GM23338 (cell line): Measurements from ENCODE around the gene ABO. TPM values are rescaled to one million over a fixed set of nuclear protein-coding genes. Genes with fewer than 3 reads are reported as not detected.

Experiments
- ATAC-seq: fragments of 200-7000 bp; cut with Tn5 transposase; 3 replicates; pipeline ENCODE4 v1.9.1; 2020
- DNase-seq: peaks from one replicate; pipeline ENCODE4 v3.0.0-alpha.2; 2015; ENCODE audit warnings: low spot score
- H2AFZ ChIP-seq: fragments of 200-600 bp; sonication (generic); 2 replicates; pipeline ENCODE4 v1.8.0; 2016; ENCODE audit warnings: antibody characterized with exemption, mild to moderate bottlenecking, moderate library complexity
- H3F3A ChIP-seq: fragments of 200-600 bp; sonication (generic); replicated peaks from 2 replicates; pipeline ENCODE4 v1.8.0; 2017; ENCODE audit warnings: antibody characterized with exemption, mixed run types, low read depth
- H3K27ac ChIP-seq: fragments of 200-600 bp; sonication (generic); 2 replicates; pipeline ENCODE4 v1.6.1; 2016; ENCODE audit warnings: low read depth
- H3K27me3 ChIP-seq: fragments of 200-600 bp; sonication (generic); 2 replicates; pipeline ENCODE4 v1.8.0; 2016; ENCODE audit warnings: mild to moderate bottlenecking, mixed run types, moderate library complexity; ENCODE audit not compliant: insufficient read depth
- H3K36me3 ChIP-seq: fragments of 200-600 bp; sonication (generic); 2 replicates; pipeline ENCODE4 v1.8.0; 2016; ENCODE audit warnings: mild to moderate bottlenecking; ENCODE audit not compliant: insufficient read depth
- H3K4me1 ChIP-seq: fragments of 200-600 bp; sonication (generic); 2 replicates; pipeline ENCODE4 v1.8.0; 2016; ENCODE audit warnings: mild to moderate bottlenecking, moderate library complexity; ENCODE audit not compliant: insufficient read depth
- H3K4me2 ChIP-seq: fragments of 200-600 bp; sonication (generic); 2 replicates; pipeline ENCODE4 v1.7.1; 2017; ENCODE audit warnings: mixed run types
- H3K4me3 ChIP-seq: fragments of 200-600 bp; sonication (generic); 2 replicates; pipeline ENCODE4 v1.6.1; 2016; ENCODE audit warnings: mixed run types
- H3K79me2 ChIP-seq: fragments of 200-600 bp; sonication (generic); replicated peaks from 2 replicates; pipeline ENCODE4 v1.8.0; 2017; ENCODE audit warnings: mild to moderate bottlenecking; ENCODE audit not compliant: insufficient read depth
- H3K9me2 ChIP-seq: fragments of 200-600 bp; sonication (generic); 2 replicates; pipeline ENCODE4 v1.8.0; 2017; ENCODE audit not compliant: insufficient read depth
- H4K20me1 ChIP-seq: fragments of 200-600 bp; sonication (generic); replicated peaks from 2 replicates; pipeline ENCODE4 v1.8.0; 2017; ENCODE audit warnings: mild to moderate bottlenecking; ENCODE audit not compliant: insufficient read depth
- H3K27ac Mint-ChIP-seq: 2 replicates; pipeline ENCODE4 v1.8.0; 2020; ENCODE audit warnings: inconsistent platforms, mild to moderate bottlenecking, moderate library complexity, mixed read lengths
- H3K27me3 Mint-ChIP-seq: 3 replicates; pipeline ENCODE4 v1.8.0; 2022; ENCODE audit warnings: low read depth, mild to moderate bottlenecking, moderate library complexity, mixed read lengths, inconsistent platforms; ENCODE audit not compliant: insufficient read depth, poor library complexity
- H3K36me3 Mint-ChIP-seq: 3 replicates; pipeline ENCODE4 v1.8.0; 2021; ENCODE audit warnings: low read depth, mild to moderate bottlenecking, inconsistent platforms, moderate library complexity, mixed read lengths
- H3K4me1 Mint-ChIP-seq: 3 replicates; pipeline ENCODE4 v1.8.0; 2020; ENCODE audit warnings: mild to moderate bottlenecking, inconsistent platforms, mixed read lengths
- H3K4me3 Mint-ChIP-seq: 3 replicates; pipeline ENCODE4 v1.8.0; 2021; ENCODE audit warnings: moderate library complexity, mild to moderate bottlenecking, inconsistent platforms, mixed read lengths
- H3K9me3 Mint-ChIP-seq: 3 replicates; pipeline ENCODE4 v1.8.0; 2020; ENCODE audit warnings: moderate library complexity, mild to moderate bottlenecking, inconsistent platforms, mixed read lengths
- CREB1 ChIP-seq: fragments of 250-450 bp; sonication (Bioruptor Pico); IDR thresholded peaks from 2 replicates; pipeline ENCODE4 v1.5.0; 2020; ENCODE audit warnings: low read depth, mild to moderate bottlenecking, moderate library complexity
- EZH2phosphoT487 ChIP-seq: fragments of 200-600 bp; sonication (generic); IDR thresholded peaks from one replicate; pipeline ENCODE4 v1.8.1; 2018; ENCODE audit warnings: antibody characterized with exemption; ENCODE audit not compliant: unreplicated experiment
- JUNB ChIP-seq: IDR thresholded peaks from one replicate; pipeline ENCODE4 v1.6.1; 2016; ENCODE audit warnings: antibody characterized with exemption; ENCODE audit not compliant: unreplicated experiment
- NANOG ChIP-seq: IDR thresholded peaks from 2 replicates; pipeline ENCODE4 v1.6.1; 2016; ENCODE audit warnings: antibody characterized with exemption, borderline replicate concordance
- STAT1 ChIP-seq: IDR thresholded peaks from one replicate; pipeline ENCODE4 v1.6.1; 2016; ENCODE audit warnings: antibody characterized with exemption; ENCODE audit not compliant: unreplicated experiment
- polyA plus RNA-seq: library from polyadenylated mRNA; unstranded; fragments of >200 nt; fragmentation: Nextera tagmentation; extraction: Ambion mirVana; gene quantifications from 2 replicates; pipeline ENCODE4 v1.2.1, GENCODE V29; 2016
- total RNA-seq: library from RNA; depleted of rRNA; stranded (reverse); fragments of >200 nt; shearing (Covaris generic); gene quantifications from 2 replicates; pipeline ENCODE4 v1.2.3, GENCODE V29; 2014
- TF ChIP-seq, protein P1 (sequence below), 2 experiments: fragments of 200-600 bp in 1 of 2; sonication (generic) in 1 of 2; conservative IDR thresholded peaks; 2 replicates each; pipeline versions ENCODE4 v1.5.1 to v1.6.1; 2016 to 2017; ENCODE audit warnings: antibody characterized with exemption in 2 of 2, low read depth in 2 of 2, mild to moderate bottlenecking in 2 of 2, moderate library complexity in 1 of 2

Gene ABO
- total and polyA plus RNA-seq, 2 experiments from 2014 or later = 0.28 to 0.34 TPM

DNA sequence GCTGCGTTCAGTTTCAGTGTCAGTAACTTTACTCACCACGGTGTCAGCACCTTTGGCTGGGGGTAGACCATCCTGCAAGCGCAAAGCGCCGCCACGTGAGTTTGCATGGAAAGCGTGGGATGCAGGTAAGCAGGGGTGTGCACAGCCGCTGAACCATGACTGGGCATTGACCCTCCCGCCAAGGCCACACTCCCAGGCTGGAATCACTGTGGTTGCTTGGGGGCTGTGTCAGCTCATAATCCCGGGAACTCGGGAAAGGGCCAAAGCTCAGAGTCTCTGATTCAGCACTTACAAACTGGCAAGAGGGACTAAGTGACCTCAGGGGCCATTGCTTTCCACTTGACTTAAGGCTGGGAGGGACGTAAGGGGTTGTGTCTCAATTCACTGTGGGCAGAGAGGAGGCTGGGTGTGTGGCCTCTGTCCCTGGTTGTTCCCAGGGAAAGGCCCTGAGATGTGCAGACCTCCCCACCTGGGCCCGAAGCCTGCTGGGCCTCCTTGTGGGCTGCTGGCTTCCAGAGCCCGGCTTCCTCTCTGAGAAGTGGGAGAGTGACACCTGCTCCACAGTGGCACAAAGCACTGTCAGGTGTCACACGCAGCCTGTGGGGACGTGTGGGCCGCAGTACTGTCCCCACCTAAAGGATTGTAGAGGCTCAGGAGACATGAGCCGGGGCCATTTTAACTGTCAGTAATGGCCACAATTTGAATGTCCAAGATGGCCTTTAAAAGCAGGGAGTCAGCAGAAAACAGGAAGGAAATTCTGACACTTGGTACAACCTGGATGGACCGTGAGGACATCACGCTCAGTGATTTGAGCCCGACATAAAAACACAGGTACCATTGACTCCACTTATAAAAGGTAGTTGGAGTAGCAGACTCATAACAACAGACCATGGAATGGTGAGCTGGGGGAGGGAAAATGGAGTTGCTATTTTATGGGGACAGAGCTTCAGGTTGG, 16.7 kb downstream of the ABO start:
- H3K4me1 Mint-ChIP-seq = peaks cover 8% of the 10 kb centered on the region
- no peaks in the 10 kb centered on the region for H3K79me2 ChIP-seq
- H4K20me1 ChIP-seq = no peaks in the 10 kb centered on the region
- H3K36me3 Mint-ChIP-seq = no peaks in the 10 kb centered on the region
- no peak overlapping the region for H3K4me3 Mint-ChIP-seq
- DNase-seq = no peak
- H3K27ac ChIP-seq = no peak overlapping the region
- H3K27me3 ChIP-seq = no peaks in the 10 kb centered on the region
- peak overlapping the region; percentile 99 for H2AFZ ChIP-seq
- 0 out of 2 replicates have a peak overlapping the region, but pooled peaks have one; percentile 43 for H3K4me2 ChIP-seq
- H3K36me3 ChIP-seq = no peaks in the 10 kb centered on the region
- no peaks in the 10 kb centered on the region for H3K9me2 ChIP-seq
- peaks cover 15% of the 10 kb centered on the region for H3K27me3 Mint-ChIP-seq
- no peaks in the 10 kb centered on the region for H3K9me3 Mint-ChIP-seq
- no peaks in the 10 kb centered on the region; the same call in 1 of the 2 replicates for H3K4me1 ChIP-seq
- H3K4me3 ChIP-seq = no peak overlapping the region
- H3K27ac Mint-ChIP-seq = no peak overlapping the region
- no peaks in the 10 kb centered on the region for H3F3A ChIP-seq
- peak; percentile 17; the same call in 1 of the 3 replicates for ATAC-seq
- TF ChIP-seq, protein P1, sequence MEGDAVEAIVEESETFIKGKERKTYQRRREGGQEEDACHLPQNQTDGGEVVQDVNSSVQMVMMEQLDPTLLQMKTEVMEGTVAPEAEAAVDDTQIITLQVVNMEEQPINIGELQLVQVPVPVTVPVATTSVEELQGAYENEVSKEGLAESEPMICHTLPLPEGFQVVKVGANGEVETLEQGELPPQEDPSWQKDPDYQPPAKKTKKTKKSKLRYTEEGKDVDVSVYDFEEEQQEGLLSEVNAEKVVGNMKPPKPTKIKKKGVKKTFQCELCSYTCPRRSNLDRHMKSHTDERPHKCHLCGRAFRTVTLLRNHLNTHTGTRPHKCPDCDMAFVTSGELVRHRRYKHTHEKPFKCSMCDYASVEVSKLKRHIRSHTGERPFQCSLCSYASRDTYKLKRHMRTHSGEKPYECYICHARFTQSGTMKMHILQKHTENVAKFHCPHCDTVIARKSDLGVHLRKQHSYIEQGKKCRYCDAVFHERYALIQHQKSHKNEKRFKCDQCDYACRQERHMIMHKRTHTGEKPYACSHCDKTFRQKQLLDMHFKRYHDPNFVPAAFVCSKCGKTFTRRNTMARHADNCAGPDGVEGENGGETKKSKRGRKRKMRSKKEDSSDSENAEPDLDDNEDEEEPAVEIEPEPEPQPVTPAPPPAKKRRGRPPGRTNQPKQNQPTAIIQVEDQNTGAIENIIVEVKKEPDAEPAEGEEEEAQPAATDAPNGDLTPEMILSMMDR (conservative IDR thresholded peaks at IDR 0.05; ENCODE audit: low read depth in 2 of 2) = no peak
- TF ChIP-seq JUNB = no peak
- TF ChIP-seq STAT1 = no peak
- no peak for TF ChIP-seq EZH2phosphoT487
- no peak for TF ChIP-seq NANOG

DNA sequence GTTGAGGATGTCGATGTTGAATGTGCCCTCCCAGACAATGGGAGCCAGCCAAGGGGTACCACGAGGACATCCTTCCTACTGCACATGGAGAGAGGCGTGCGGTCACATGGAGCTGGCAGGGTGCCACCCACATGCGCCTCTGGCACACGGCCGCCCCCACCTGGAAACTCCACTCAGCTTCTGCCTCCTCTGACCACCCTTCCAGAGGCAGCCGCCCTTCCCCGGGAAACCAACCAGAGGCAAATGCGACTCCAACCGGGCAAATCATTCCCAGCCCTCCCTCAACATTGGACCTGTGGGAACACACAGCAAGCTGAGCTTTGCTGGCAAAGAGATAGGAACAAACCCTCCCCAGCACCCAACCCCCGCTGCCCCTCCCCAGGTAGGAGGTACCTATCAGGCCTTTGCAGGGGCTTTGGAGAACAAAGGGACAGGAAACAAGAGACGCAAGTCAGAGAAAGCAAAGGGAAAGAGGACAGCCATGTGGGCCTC, 17.5 kb downstream of the ABO start:
- Mint-ChIP-seq H3K4me1 (peaks cover 8% of the 10 kb centered on the region), H3K27me3 (peaks cover 16% of the 10 kb centered on the region), H3K36me3 (no peaks in the 10 kb centered on the region), H3K27ac (no peak overlapping the region), H3K4me3 (no peak overlapping the region), H3K9me3 (no peaks in the 10 kb centered on the region)
- Histone ChIP-seq H3K27me3 (no peaks in the 10 kb centered on the region), H3K4me3 (no peak overlapping the region), H3K79me2 (no peaks in the 10 kb centered on the region), H3K4me1 (no peaks in the 10 kb centered on the region; the same call in 1 of the 2 replicates), H3K36me3 (no peaks in the 10 kb centered on the region), H4K20me1 (no peaks in the 10 kb centered on the region), H3K4me2 (0 out of 2 replicates have a peak overlapping the region, but pooled peaks have one; percentile 43), H2AFZ (peak overlapping the region; percentile 99), H3F3A (no peaks in the 10 kb centered on the region), H3K9me2 (no peaks in the 10 kb centered on the region), H3K27ac (no peak overlapping the region)
- peak; percentile 63 for ATAC-seq
- TF ChIP-seq CREB1 (CRISPR knock-in tag) = no peak
- TF ChIP-seq, protein P1 (conservative IDR thresholded peaks at IDR 0.05; ENCODE audit: low read depth in 2 of 2) = 0 out of 4 replicates have a peak, but pooled peaks of 1 of the 2 experiments have one; percentile 16
- no peak for DNase-seq
